ENCODE measurements around the gene MSL1. TPM values are rescaled to one million over a fixed set of nuclear protein-coding genes. Genes with fewer than 3 reads are reported as not detected.
A peak's percentile ranks its signal among the peaks of the same experiment; 100 is the strongest.

The MSL1 gene
- total and polyA plus RNA-seq, 9 of the 15 experiments (the other 6 are each of a cell fraction or from before 2014, with no cell fraction given) = 13.8 to 120 (median 61.9) TPM

DNA sequence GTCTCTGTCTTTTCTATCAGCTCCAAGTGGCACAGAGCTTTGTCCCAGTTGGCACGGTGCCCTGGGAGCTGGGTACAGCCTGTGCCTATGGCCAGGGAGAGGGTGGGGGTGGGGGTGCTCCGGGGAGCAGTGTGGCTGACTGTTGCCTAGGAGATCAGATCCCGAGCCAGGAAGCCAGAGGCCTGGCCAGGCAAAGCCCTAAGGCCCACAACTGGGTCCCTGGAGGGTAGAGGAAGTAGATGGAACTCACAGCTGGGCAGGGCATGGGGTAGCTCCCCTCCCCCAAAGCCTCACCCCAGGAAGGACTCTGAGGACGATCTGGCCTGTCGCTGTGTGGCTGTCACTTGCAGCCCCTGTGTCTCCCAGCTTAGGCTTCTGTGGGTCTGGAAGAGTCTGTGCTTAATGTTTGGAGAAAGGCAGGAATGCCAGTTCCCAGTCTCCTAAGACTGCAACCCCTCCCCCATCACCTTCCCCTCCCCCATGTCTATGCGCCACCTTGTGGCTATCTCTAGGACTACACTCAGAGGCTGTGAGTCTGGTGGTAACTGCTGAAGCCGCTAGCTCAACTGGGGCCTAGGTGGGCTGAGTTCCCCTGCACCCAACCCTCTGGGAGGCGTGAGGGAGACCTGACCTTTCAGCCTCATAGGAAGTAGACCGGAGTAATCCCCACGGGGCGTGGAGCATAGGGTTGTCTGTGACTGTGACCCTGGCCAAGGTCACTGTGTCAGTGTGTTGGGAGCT lies 46.4 kb upstream of the MSL1 start (continued):
- TF ChIP-seq DACH1 (IDR thresholded peaks at IDR 0.05; ENCODE audit: partially characterized antibody) (peak; percentile 18), TAF7 (tag; IDR thresholded peaks at IDR 0.05) (0 out of 2 replicates have a peak, but pooled peaks have one; percentile 27), RNF2 (IDR thresholded peaks at IDR 0.05) (peak; percentile 34; the same call in 1 of the 2 replicates), CBFA2T3 (IDR thresholded peaks at IDR 0.05) (peak; percentile 3; the same call in 1 of the 2 replicates), ZNF133 (CRISPR knock-in tag; IDR thresholded peaks at IDR 0.05) (no peak), HNRNPL (IDR thresholded peaks at IDR 0.05; ENCODE audit: low read depth, low read length) (0 out of 2 replicates have a peak, but pooled peaks have one; percentile 24), JUN (IDR thresholded peaks at IDR 0.05; ENCODE audit: borderline replicate concordance, low read depth, low read length) (no peak), JUN (CRISPR knock-in tag; IDR thresholded peaks at IDR 0.05; ENCODE audit: borderline replicate concordance) (no peak), CHD2 (IDR thresholded peaks at IDR 0.05; ENCODE audit: low read depth, low read length) (peak; percentile 89), SUPT5H (IDR thresholded peaks at IDR 0.05) (no peak), MTA1 (IDR thresholded peaks at IDR 0.05; ENCODE audit: borderline replicate concordance) (no peak), ZBTB7A (IDR thresholded peaks at IDR 0.05; ENCODE audit: borderline replicate concordance, control insufficient read depth, low read depth, low read length) (peak; percentile 62; the same call in 1 of the 2 replicates), KDM4B (IDR thresholded peaks at IDR 0.05; ENCODE audit: borderline replicate concordance in 2 of 2, low read depth in 1 of 2) (no peak), LARP7 (IDR thresholded peaks at IDR 0.05) (no peak), SMAD3 (CRISPR knock-in tag; conservative IDR thresholded peaks at IDR 0.05) (no peak), XRCC3 (IDR thresholded peaks at IDR 0.05) (no peak), RHOXF2B (CRISPR knock-in tag; conservative IDR thresholded peaks at IDR 0.05) (no peak), ZFPM2 (CRISPR knock-in tag; IDR thresholded peaks at IDR 0.05) (no peak)
- TF ChIP-seq, protein P1, sequence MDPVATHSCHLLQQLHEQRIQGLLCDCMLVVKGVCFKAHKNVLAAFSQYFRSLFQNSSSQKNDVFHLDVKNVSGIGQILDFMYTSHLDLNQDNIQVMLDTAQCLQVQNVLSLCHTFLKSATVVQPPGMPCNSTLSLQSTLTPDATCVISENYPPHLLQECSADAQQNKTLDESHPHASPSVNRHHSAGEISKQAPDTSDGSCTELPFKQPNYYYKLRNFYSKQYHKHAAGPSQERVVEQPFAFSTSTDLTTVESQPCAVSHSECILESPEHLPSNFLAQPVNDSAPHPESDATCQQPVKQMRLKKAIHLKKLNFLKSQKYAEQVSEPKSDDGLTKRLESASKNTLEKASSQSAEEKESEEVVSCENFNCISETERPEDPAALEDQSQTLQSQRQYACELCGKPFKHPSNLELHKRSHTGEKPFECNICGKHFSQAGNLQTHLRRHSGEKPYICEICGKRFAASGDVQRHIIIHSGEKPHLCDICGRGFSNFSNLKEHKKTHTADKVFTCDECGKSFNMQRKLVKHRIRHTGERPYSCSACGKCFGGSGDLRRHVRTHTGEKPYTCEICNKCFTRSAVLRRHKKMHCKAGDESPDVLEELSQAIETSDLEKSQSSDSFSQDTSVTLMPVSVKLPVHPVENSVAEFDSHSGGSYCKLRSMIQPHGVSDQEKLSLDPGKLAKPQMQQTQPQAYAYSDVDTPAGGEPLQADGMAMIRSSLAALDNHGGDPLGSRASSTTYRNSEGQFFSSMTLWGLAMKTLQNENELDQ (CRISPR knock-in tag; IDR thresholded peaks at IDR 0.05; ENCODE audit: borderline replicate concordance) = no peak
- TF ChIP-seq, protein P2, sequence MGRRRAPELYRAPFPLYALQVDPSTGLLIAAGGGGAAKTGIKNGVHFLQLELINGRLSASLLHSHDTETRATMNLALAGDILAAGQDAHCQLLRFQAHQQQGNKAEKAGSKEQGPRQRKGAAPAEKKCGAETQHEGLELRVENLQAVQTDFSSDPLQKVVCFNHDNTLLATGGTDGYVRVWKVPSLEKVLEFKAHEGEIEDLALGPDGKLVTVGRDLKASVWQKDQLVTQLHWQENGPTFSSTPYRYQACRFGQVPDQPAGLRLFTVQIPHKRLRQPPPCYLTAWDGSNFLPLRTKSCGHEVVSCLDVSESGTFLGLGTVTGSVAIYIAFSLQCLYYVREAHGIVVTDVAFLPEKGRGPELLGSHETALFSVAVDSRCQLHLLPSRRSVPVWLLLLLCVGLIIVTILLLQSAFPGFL (CRISPR knock-in tag; IDR thresholded peaks at IDR 0.05) = no peak
- TF ChIP-seq, protein P3, sequence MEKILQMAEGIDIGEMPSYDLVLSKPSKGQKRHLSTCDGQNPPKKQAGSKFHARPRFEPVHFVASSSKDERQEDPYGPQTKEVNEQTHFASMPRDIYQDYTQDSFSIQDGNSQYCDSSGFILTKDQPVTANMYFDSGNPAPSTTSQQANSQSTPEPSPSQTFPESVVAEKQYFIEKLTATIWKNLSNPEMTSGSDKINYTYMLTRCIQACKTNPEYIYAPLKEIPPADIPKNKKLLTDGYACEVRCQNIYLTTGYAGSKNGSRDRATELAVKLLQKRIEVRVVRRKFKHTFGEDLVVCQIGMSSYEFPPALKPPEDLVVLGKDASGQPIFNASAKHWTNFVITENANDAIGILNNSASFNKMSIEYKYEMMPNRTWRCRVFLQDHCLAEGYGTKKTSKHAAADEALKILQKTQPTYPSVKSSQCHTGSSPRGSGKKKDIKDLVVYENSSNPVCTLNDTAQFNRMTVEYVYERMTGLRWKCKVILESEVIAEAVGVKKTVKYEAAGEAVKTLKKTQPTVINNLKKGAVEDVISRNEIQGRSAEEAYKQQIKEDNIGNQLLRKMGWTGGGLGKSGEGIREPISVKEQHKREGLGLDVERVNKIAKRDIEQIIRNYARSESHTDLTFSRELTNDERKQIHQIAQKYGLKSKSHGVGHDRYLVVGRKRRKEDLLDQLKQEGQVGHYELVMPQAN (IDR thresholded peaks at IDR 0.05; ENCODE audit: borderline replicate concordance) = no peak
- TF ChIP-seq, protein P4, sequence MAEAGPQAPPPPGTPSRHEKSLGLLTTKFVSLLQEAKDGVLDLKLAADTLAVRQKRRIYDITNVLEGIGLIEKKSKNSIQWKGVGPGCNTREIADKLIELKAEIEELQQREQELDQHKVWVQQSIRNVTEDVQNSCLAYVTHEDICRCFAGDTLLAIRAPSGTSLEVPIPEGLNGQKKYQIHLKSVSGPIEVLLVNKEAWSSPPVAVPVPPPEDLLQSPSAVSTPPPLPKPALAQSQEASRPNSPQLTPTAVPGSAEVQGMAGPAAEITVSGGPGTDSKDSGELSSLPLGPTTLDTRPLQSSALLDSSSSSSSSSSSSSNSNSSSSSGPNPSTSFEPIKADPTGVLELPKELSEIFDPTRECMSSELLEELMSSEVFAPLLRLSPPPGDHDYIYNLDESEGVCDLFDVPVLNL (CRISPR knock-in tag; IDR thresholded peaks at IDR 0.05; ENCODE audit: low read depth) = no peak
- TF ChIP-seq, protein P5, sequence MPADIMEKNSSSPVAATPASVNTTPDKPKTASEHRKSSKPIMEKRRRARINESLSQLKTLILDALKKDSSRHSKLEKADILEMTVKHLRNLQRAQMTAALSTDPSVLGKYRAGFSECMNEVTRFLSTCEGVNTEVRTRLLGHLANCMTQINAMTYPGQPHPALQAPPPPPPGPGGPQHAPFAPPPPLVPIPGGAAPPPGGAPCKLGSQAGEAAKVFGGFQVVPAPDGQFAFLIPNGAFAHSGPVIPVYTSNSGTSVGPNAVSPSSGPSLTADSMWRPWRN (IDR thresholded peaks at IDR 0.05; ENCODE audit: low read depth) = no peak
